Measurements from ENCODE around the gene SPOCD1. TPM values are rescaled to one million over a fixed set of nuclear protein-coding genes. Genes with fewer than 3 reads are reported as not detected.

SPOCD1 gene
- total RNA-seq, 1 experiment from 2014 or later, result 0.54 TPM

- POLR2A ChIA-PET, result no interaction called here
- Histone ChIP-seq H3K4me3 (ENCODE audit: low read depth in 2 of 2, low read length in 2 of 2) (no peak overlapping the region), H3K9me3 (ENCODE audit: control insufficient read depth, insufficient read depth, low read depth, low read length) (no peaks in the 10 kb centered on the region), H3K27me3 (ENCODE audit: control insufficient read depth, insufficient read depth, low read length) (no peaks in the 10 kb centered on the region), H3K27ac (ENCODE audit: low read length) (no peak overlapping the region), H3K36me3 (ENCODE audit: control insufficient read depth, insufficient read depth, low read length) (no peaks in the 10 kb centered on the region), H3K4me1 (ENCODE audit: control insufficient read depth, insufficient read depth, low read length) (no peaks in the 10 kb centered on the region)
- intact Hi-C loops (cut with micrococcal nuclease; ENCODE audit: unreplicated experiment) (no loop called here), in situ Hi-C loops (cut with HindIII; ENCODE audit: low pct_unique_long_range_greater_than_20kb, low sequenced_read_pairs) (no loop called here)
- TF ChIP-seq TCF7L2 (IDR thresholded peaks at IDR 0.05; ENCODE audit: low read depth, low read length) (no peak), REST (IDR thresholded peaks at IDR 0.05; ENCODE audit: insufficient read depth in 1 of 2, low read depth in 2 of 2, low read length in 1 of 2) (no peak), POLR2AphosphoS5 (IDR thresholded peaks at IDR 0.05; ENCODE audit: low read depth, low read length) (no peak), CTCF (IDR thresholded peaks at IDR 0.05) (no peak), SIN3A (IDR thresholded peaks at IDR 0.05; ENCODE audit: borderline replicate concordance, insufficient read depth, low read depth, low read length) (no peak)
- ATAC-seq (no peak), DNase-seq (ENCODE audit: low read depth, low spot score) (no peak)
- no TSS peak for BruUV-seq (replicated peaks)
- CTCF ChIA-PET, result interaction anchor here (0.6 kb wide), 1 partner anchor 155 kb away, joined by 5 read pairs; no protein-coding TSS in a partner anchor
These were observed 21.8 kb upstream of the SPOCD1 start for GRCh38 chr1:31837451-31838158.

GRCh38 chr1:31836638-31837037 lies 20.8 kb upstream of the SPOCD1 start:
- POLR2A ChIA-PET, result no interaction called here
- ATAC-seq, result no peak
- BruUV-seq (replicated peaks), result no TSS peak

More at GRCh38 chr1:31836638-31837037, 20.8 kb upstream of the SPOCD1 start:
- H3K4me3 ChIP-seq (ENCODE audit: low read depth in 2 of 2, low read length in 2 of 2), result no peak overlapping the region
- CTCF ChIA-PET, result no interaction called here
- H3K27ac ChIP-seq (ENCODE audit: low read length), result no peak overlapping the region
- intact Hi-C loops (cut with micrococcal nuclease; ENCODE audit: unreplicated experiment) (no loop called here), in situ Hi-C loops (cut with HindIII; ENCODE audit: low pct_unique_long_range_greater_than_20kb, low sequenced_read_pairs) (no loop called here)
- no peaks in the 10 kb centered on the region for H3K27me3 ChIP-seq (ENCODE audit: control insufficient read depth, insufficient read depth, low read length)
- H3K4me1 ChIP-seq (ENCODE audit: control insufficient read depth, insufficient read depth, low read length), result no peaks in the 10 kb centered on the region
- TF ChIP-seq CTCF (IDR thresholded peaks at IDR 0.05) (no peak), SIN3A (IDR thresholded peaks at IDR 0.05; ENCODE audit: borderline replicate concordance, insufficient read depth, low read depth, low read length) (no peak), POLR2AphosphoS5 (IDR thresholded peaks at IDR 0.05; ENCODE audit: low read depth, low read length) (no peak), TCF7L2 (IDR thresholded peaks at IDR 0.05; ENCODE audit: low read depth, low read length) (no peak), REST (IDR thresholded peaks at IDR 0.05; ENCODE audit: insufficient read depth in 1 of 2, low read depth in 2 of 2, low read length in 1 of 2) (no peak)
- DNase-seq (ENCODE audit: low read depth, low spot score), result no peak
- no peaks in the 10 kb centered on the region for H3K36me3 ChIP-seq (ENCODE audit: control insufficient read depth, insufficient read depth, low read length)
- H3K9me3 ChIP-seq (ENCODE audit: control insufficient read depth, insufficient read depth, low read depth, low read length), result no peaks in the 10 kb centered on the region

Data from Panc1 (cell line).